GM12878 (cell line): ENCODE data around the gene TOLLIP. TPM values are rescaled to one million over a fixed set of nuclear protein-coding genes. Genes with fewer than 3 reads are reported as not detected.
A peak's percentile ranks its signal among the peaks of the same experiment; 100 is the strongest.

Experiments
- ATAC-seq: fragments of 200-7000 bp; cut with Tn5 transposase; 3 replicates; pipeline ENCODE4 v1.9.1; 2020; ENCODE audit warnings: mild to moderate bottlenecking, moderate library complexity
- BruUV-seq: library from RNA; stranded (reverse); fragments of 400-500 nt; replicated peaks from 2 replicates; lab custom pipeline; 2021; lab: Mats Ljungman, UMichigan
- CTCF ChIA-PET: fragments of 300-600 bp; sonication (Branson Sonifier 250); formaldehyde crosslinking; extraction: SDS; loops from one replicate; lab custom pipeline; 2021; ENCODE audit warnings: inconsistent platforms; lab: Yijun Ruan, JAX
- POLR2A ChIA-PET: fragments of 350-600 bp; formaldehyde crosslinking; extraction: SDS; loops from one replicate; lab custom pipeline; 2021; ENCODE audit warnings: inconsistent platforms; lab: Charles Lee
- RAD21 ChIA-PET: fragments of 300-600 bp; sonication (Branson Sonifier 250); formaldehyde crosslinking; loops from one replicate; lab custom pipeline; 2023; ENCODE audit warnings: antibody characterized with exemption; ENCODE audit not compliant: unreplicated experiment; lab: Charles Lee
- SMC1A ChIA-PET: fragments of 300-600 bp; sonication (Branson Sonifier 250); formaldehyde crosslinking; loops from one replicate; lab custom pipeline; 2023; ENCODE audit not compliant: unreplicated experiment, uncharacterized antibody; lab: Charles Lee
- DNase-seq: peaks from one replicate; pipeline ENCODE4 v3.0.0-alpha.2; 2011; ENCODE audit warnings: low read depth, low spot score
- FAIRE-seq: peaks from 3 replicates; lab custom pipeline; 2011; peaks lifted over from hg19 to GRCh38; lab: Jason Lieb, UNC
- H2AFZ ChIP-seq: 2 replicates; pipeline ENCODE4 v1.6.0; 2011; ENCODE audit warnings: low read depth, low read length, control low read depth; ENCODE audit not compliant: control insufficient read depth
- H3K27ac ChIP-seq: 2 replicates; pipeline ENCODE4 v1.5.1; 2011; ENCODE audit warnings: control low read depth; ENCODE audit not compliant: control insufficient read depth, insufficient read depth
- H3K27me3 ChIP-seq, 2 experiments: replicated peaks in 1 of 2; 2 replicates each; pipeline versions ENCODE4 v1.6.0 to v1.6.1; 2011; ENCODE audit warnings: low read length in 1 of 2; ENCODE audit not compliant: control insufficient read depth in 2 of 2, insufficient read depth in 2 of 2
- H3K36me3 ChIP-seq, 2 experiments: 2 replicates each; pipeline ENCODE4 v1.5.1; 2011; ENCODE audit warnings: low read length in 1 of 2; ENCODE audit not compliant: control insufficient read depth in 2 of 2, insufficient read depth in 2 of 2
- H3K4me1 ChIP-seq: 2 replicates; pipeline ENCODE4 v1.6.1; 2011; ENCODE audit warnings: mild to moderate bottlenecking, low read length, moderate library complexity, mixed read lengths; ENCODE audit not compliant: control insufficient read depth, insufficient read depth
- H3K4me2 ChIP-seq: 2 replicates; pipeline ENCODE4 v1.6.0; 2011; ENCODE audit warnings: control low read depth; ENCODE audit not compliant: control insufficient read depth, insufficient read depth
- H3K4me3 ChIP-seq: fragments of 200-600 bp; sonication (generic); 2 replicates; pipeline ENCODE4 v1.5.1; 2016
- H3K79me2 ChIP-seq: 2 replicates; pipeline ENCODE4 v1.6.0; 2011; ENCODE audit warnings: low read length; ENCODE audit not compliant: control insufficient read depth, insufficient read depth
- H3K9ac ChIP-seq: 2 replicates; pipeline ENCODE4 v1.8.0; 2011; ENCODE audit warnings: low read length, control low read depth, mixed read lengths; ENCODE audit not compliant: control insufficient read depth, insufficient read depth
- H3K9me3 ChIP-seq: replicated peaks from 3 replicates; pipeline ENCODE4 v1.5.1; 2011; ENCODE audit warnings: mild to moderate bottlenecking, low read length; ENCODE audit not compliant: control insufficient read depth, insufficient read depth
- H4K20me1 ChIP-seq: 2 replicates; pipeline ENCODE4 v1.6.0; 2011; ENCODE audit not compliant: control insufficient read depth, insufficient read depth
- BACH1 ChIP-seq: fragments of 450-650 bp; IDR thresholded peaks from 2 replicates; pipeline ENCODE4 v1.6.1; 2017; ENCODE audit warnings: mild to moderate bottlenecking, borderline replicate concordance
- LARP7 ChIP-seq: fragments of 450-650 bp; IDR thresholded peaks from 2 replicates; pipeline ENCODE4 v1.6.1; 2017; ENCODE audit warnings: mild to moderate bottlenecking
- MYC ChIP-seq: IDR thresholded peaks from 2 replicates; pipeline ENCODE4 v1.6.1; 2011; ENCODE audit warnings: mild to moderate bottlenecking, low read length, moderate library complexity, inconsistent platforms; ENCODE audit not compliant: insufficient read depth, insufficient replicate concordance, insufficient read length, severe bottlenecking
- RELA ChIP-seq: fragments of 450-650 bp; IDR thresholded peaks from 2 replicates; pipeline ENCODE4 v1.8.0; 2014; ENCODE audit warnings: borderline replicate concordance; ENCODE audit not compliant: partially characterized antibody
- SIN3A ChIP-seq: IDR thresholded peaks from 2 replicates; pipeline ENCODE4 v1.6.1; 2012; ENCODE audit warnings: low read depth, low read length, improper control_type of control experiment
- SIX5 ChIP-seq: IDR thresholded peaks from 2 replicates; pipeline ENCODE4 v1.6.1; 2011; ENCODE audit warnings: mild to moderate bottlenecking, low read depth, low read length, moderate library complexity; ENCODE audit not compliant: severe bottlenecking
- WGBS: methylation state at CpG from one replicate; pipeline ENCODE4 v1.1.6; 2016; ENCODE audit warnings: low lambda C conversion rate; ENCODE audit not compliant: insufficient replicate concordance, insufficient coverage; ENCODE audit errors: missing lambda C conversion rate; 5-methylcytosine and 5-hydroxymethylcytosine counted together
- in situ Hi-C: fragments of 300-500 bp; cut with MboI; formaldehyde crosslinking; loops from 9 replicates; pipeline ENCODE4 v1.14.3; 2018; ENCODE audit warnings: mixed read lengths
- intact Hi-C: fragments of 100-400 bp; cut with micrococcal nuclease; formaldehyde crosslinking; loops from one replicate; pipeline ENCODE4 v1.14.2; 2022; ENCODE audit not compliant: unreplicated experiment
- polyA plus RNA-seq, 11 experiments: library from polyadenylated mRNA; depleted of rRNA in 4 of 11; unstranded in 6 of 11; stranded (reverse) in 5 of 11; fragments of >200 nt; fragmentation: Nextera tagmentation in 4 of 11; fragmentation: Illumina TruSeq in 1 of 11; extraction: Ambion mirVana in 4 of 11; extraction: Trizol in 1 of 11; gene quantifications; 1 replicate in 1 of 11; 2 replicates in 10 of 11; pipeline versions ENCODE4 v1.2.1 to v1.2.3, GENCODE V29; 2011 to 2016; ENCODE audit warnings: inconsistent platforms in 2 of 11, missing spikeins in 2 of 11, low read depth in 1 of 11
- total RNA-seq, 4 experiments: library from RNA; depleted of rRNA in 3 of 4; stranded (reverse); fragments of >200 nt in 3 of 4; fragmentation: Illumina TruSeq in 1 of 4; extraction: Trizol in 1 of 4; gene quantifications; 2 replicates each; pipeline versions ENCODE4 v1.2.1 to v1.2.3, GENCODE V29; 2013 to 2021
- TF ChIP-seq, protein P1 (sequence below): fragments of 450-650 bp; IDR thresholded peaks from 2 replicates; pipeline ENCODE4 v1.6.1; 2017; ENCODE audit warnings: mild to moderate bottlenecking, moderate library complexity

The TOLLIP gene
- total and polyA plus RNA-seq, 10 of the 15 experiments (the other 5 are each of a cell fraction or from before 2014, with no cell fraction given), result 0.47 to 39.5 (median 21.6) TPM

DNA sequence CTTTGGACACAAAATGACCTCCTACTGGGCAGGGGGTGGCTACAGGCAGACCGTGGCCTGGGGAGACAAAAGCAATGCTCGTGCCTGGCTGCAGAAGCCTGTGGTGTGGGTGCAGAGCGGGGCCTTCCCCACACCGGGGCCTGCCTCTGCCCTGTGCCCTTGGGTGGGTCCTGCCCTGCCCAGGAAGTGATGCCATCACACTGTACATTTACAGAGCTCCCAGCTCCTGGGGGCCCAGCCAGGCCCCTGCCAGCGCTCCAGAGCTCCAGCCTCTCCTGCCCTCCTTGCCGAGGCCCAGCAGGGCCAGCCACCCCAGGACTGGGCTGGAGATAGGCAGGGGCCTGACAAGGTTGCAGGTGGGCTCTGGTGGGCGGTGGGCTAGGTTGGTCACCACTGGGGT is 46.4 kb downstream of the TOLLIP start:
- in situ Hi-C loops, result no loop called here
- FAIRE-seq (no peak), DNase-seq (no peak), ATAC-seq (peak; percentile 14)
- ChIA-PET CTCF (no interaction called here), POLR2A (no interaction called here), RAD21 (interaction anchor here (1.5 kb wide), 1 partner anchor 312 kb away, joined by 5 read pairs; no protein-coding TSS in a partner anchor), SMC1A (interaction anchor here (0.8 kb wide), 1 partner anchor 312 kb away, joined by 4 read pairs; no protein-coding TSS in a partner anchor)
- no TSS peak for BruUV-seq
- Histone ChIP-seq H3K79me2 (no peaks in the 10 kb centered on the region), H3K27ac (no peak overlapping the region), H3K4me1 (0 out of 2 replicates have a peak, but pooled peaks cover 2% of the 10 kb centered on the region), H3K4me3 (no peak overlapping the region), H3K4me2 (peak overlapping the region; percentile 79; the same call in 1 of the 2 replicates), H3K27me3 (no peaks in the 10 kb centered on the region), H3K9ac (peak overlapping the region; percentile 29; the same call in 1 of the 2 replicates), H3K36me3 (no peaks in the 10 kb centered on the region), H2AFZ (peak overlapping the region; percentile 83), H3K9me3 (peaks cover 3% of the 10 kb centered on the region; the same call in 1 of the 3 replicates), H4K20me1 (no peaks in the 10 kb centered on the region)
- WGBS, result 59% methylated on average over 7 of the region's 7 CpGs
- intact Hi-C loops, result no loop called here
- no peak for TF ChIP-seq MYC
- TF ChIP-seq RELA, result no peak
- 0 out of 2 replicates have a peak, but pooled peaks have one; percentile 15 for TF ChIP-seq SIN3A
- TF ChIP-seq BACH1, result no peak
- TF ChIP-seq, protein P1, sequence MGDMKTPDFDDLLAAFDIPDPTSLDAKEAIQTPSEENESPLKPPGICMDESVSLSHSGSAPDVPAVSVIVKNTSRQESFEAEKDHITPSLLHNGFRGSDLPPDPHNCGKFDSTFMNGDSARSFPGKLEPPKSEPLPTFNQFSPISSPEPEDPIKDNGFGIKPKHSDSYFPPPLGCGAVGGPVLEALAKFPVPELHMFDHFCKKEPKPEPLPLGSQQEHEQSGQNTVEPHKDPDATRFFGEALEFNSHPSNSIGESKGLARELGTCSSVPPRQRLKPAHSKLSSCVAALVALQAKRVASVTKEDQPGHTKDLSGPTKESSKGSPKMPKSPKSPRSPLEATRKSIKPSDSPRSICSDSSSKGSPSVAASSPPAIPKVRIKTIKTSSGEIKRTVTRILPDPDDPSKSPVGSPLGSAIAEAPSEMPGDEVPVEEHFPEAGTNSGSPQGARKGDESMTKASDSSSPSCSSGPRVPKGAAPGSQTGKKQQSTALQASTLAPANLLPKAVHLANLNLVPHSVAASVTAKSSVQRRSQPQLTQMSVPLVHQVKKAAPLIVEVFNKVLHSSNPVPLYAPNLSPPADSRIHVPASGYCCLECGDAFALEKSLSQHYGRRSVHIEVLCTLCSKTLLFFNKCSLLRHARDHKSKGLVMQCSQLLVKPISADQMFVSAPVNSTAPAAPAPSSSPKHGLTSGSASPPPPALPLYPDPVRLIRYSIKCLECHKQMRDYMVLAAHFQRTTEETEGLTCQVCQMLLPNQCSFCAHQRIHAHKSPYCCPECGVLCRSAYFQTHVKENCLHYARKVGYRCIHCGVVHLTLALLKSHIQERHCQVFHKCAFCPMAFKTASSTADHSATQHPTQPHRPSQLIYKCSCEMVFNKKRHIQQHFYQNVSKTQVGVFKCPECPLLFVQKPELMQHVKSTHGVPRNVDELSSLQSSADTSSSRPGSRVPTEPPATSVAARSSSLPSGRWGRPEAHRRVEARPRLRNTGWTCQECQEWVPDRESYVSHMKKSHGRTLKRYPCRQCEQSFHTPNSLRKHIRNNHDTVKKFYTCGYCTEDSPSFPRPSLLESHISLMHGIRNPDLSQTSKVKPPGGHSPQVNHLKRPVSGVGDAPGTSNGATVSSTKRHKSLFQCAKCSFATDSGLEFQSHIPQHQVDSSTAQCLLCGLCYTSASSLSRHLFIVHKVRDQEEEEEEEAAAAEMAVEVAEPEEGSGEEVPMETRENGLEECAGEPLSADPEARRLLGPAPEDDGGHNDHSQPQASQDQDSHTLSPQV, result no peak
- no peak for TF ChIP-seq SIX5
- no peak for TF ChIP-seq LARP7
